DMS53 (cell line): ENCODE measurements around the gene TSPYL2.

Source experiments
- DNase-seq: peaks from one replicate; lab custom pipeline; 2025; lab: John Stamatoyannopoulos, UW

TSPYL2 gene

GRCh38 chrX:53080628-53081580 is 1.3 kb upstream of the TSPYL2 start:
- no peak for DNase-seq

GRCh38 chrX:53082773-53083616 is 828 bp downstream of the TSPYL2 start:
- DNase-seq: peak; percentile 28

GRCh38 chrX:53084043-53084570 is 1.9 kb downstream of the TSPYL2 start:
- DNase-seq: no peak

GRCh38 chrX:53084863-53085262 is 2.7 kb downstream of the TSPYL2 start:
- DNase-seq: peak; percentile 4

GRCh38 chrX:53085661-53086229 is 3.6 kb downstream of the TSPYL2 start:
- no peak for DNase-seq

GRCh38 chrX:53086464-53086863 is 4.3 kb downstream of the TSPYL2 start:
- peak; percentile 35 for DNase-seq

GRCh38 chrX:53087388-53087831 is 5.2 kb downstream of the TSPYL2 start:
- peak; percentile 32 for DNase-seq

GRCh38 chrX:53088136-53088974 is 6.2 kb downstream of the TSPYL2 start:
- peak; percentile 94 for DNase-seq

- DNase-seq: peak; percentile 83
These were observed 7.2 kb downstream of the TSPYL2 start for GRCh38 chrX:53089224-53089842.

- DNase-seq: peak; percentile 14
These were observed 7.8 kb downstream of the TSPYL2 start for GRCh38 chrX:53089925-53090324.

GRCh38 chrX:53091354-53091753 is 9.2 kb downstream of the TSPYL2 start:
- peak; percentile 35 for DNase-seq

- DNase-seq: peak; percentile 94
These were observed 11.0 kb downstream of the TSPYL2 start for GRCh38 chrX:53093177-53093655.

GRCh38 chrX:53093748-53094581 is 11.8 kb downstream of the TSPYL2 start, which contains the start of gene KANTR:
Gene KANTR (plus strand): TSS chrX:53094142. CDS start chrX:53124273, 30,131 bp downstream.
- DNase-seq: peak; percentile 98

- DNase-seq: no peak
These were observed 12.4 kb downstream of the TSPYL2 start for GRCh38 chrX:53094582-53094905.

- no peak for DNase-seq
These were observed 13.6 kb downstream of the TSPYL2 start for GRCh38 chrX:53095796-53096195.

GRCh38 chrX:53114864-53115549 is 32.8 kb downstream of the TSPYL2 start:
- no peak for DNase-seq

- no peak for DNase-seq
These were observed 33.3 kb downstream of the TSPYL2 start for GRCh38 chrX:53115550-53115874.

GRCh38 chrX:53116101-53116500 is 33.9 kb downstream of the TSPYL2 start:
- no peak for DNase-seq

- DNase-seq: no peak
These were observed 39.8 kb downstream of the TSPYL2 start for GRCh38 chrX:53122013-53122412.
